ENCODE data around the gene PRKAG2. TPM values are rescaled to one million over a fixed set of nuclear protein-coding genes. Genes with fewer than 3 reads are reported as not detected.

Gene PRKAG2
- polyA plus RNA-seq, 1 of the 3 experiments (the other 2 are of a cell fraction), result 51.6 TPM

- TF ChIP-seq RCOR1 (IDR thresholded peaks at IDR 0.05; ENCODE audit: low read length), result no peak
- no peak for TF ChIP-seq ZBTB33 (IDR thresholded peaks at IDR 0.05; ENCODE audit: borderline replicate concordance, low read depth)
- TF ChIP-seq ELF1 (IDR thresholded peaks at IDR 0.05), result no peak
- TF ChIP-seq CHD2 (IDR thresholded peaks at IDR 0.05; ENCODE audit: low read length, partially characterized antibody), result no peak
- TF ChIP-seq REST (IDR thresholded peaks at IDR 0.05; ENCODE audit: low read depth, low read length), result no peak
- no peak for TF ChIP-seq NRF1 (IDR thresholded peaks at IDR 0.05; ENCODE audit: low read depth, low read length)
Observed at GRCh38 chr7:151707105-151707469, 169.8 kb downstream of the PRKAG2 start (continued).

- no peak overlapping the region for H3K4me3 ChIP-seq (ENCODE audit: low read depth in 2 of 2, low read length in 1 of 2)
- H3K27me3 ChIP-seq (ENCODE audit: insufficient read depth), result no peaks in the 10 kb centered on the region
- peaks cover 0 to 26% of the 10 kb centered on the region in 2 experiments; a peak in 2 of 4 replicates for H3K4me1 ChIP-seq (ENCODE audit: control insufficient read depth in 1 of 2, insufficient read depth in 2 of 2, low read depth in 1 of 2, low read length in 1 of 2)
- H3K9ac ChIP-seq, result no peak overlapping the region
- CTCF ChIA-PET, result interaction anchor here (0.6 to 4.2 kb wide), 19 partner anchors 11 to 392 kb away, joined by 3 to 45 read pairs (median 4); no protein-coding TSS in a partner anchor
- no peak overlapping the region for H3K27ac ChIP-seq (ENCODE audit: low read depth in 2 of 2, low read length in 1 of 2)
- H3K4me2 ChIP-seq, result no peak overlapping the region
- no peaks in the 10 kb centered on the region for H3F3A ChIP-seq (replicated peaks; ENCODE audit: insufficient read depth)
- POLR2A ChIA-PET, result no interaction called here
- no peak overlapping the region for H2AFZ ChIP-seq (ENCODE audit: low read depth)
- H3K9me3 ChIP-seq, result no peaks in the 10 kb centered on the region
- no peaks in the 10 kb centered on the region for H3K36me3 ChIP-seq (replicated peaks in 1 of 2; ENCODE audit: control insufficient read depth in 1 of 2, insufficient read depth in 2 of 2, low read length in 1 of 2)
- TF ChIP-seq TCF12 (IDR thresholded peaks at IDR 0.05) (no peak), YY1 (IDR thresholded peaks at IDR 0.05; ENCODE audit: low read depth) (no peak), USF2 (IDR thresholded peaks at IDR 0.05; ENCODE audit: borderline replicate concordance, low read depth, low read length) (no peak), POLR2AphosphoS5 (IDR thresholded peaks at IDR 0.05; ENCODE audit: low read depth, low read length) (no peak), NRF1 (IDR thresholded peaks at IDR 0.05; ENCODE audit: low read depth, low read length) (no peak), EP300 (IDR thresholded peaks at IDR 0.05; ENCODE audit: borderline replicate concordance in 1 of 2, low read depth in 1 of 2, low read length in 1 of 2) (no peak), USF1 (IDR thresholded peaks at IDR 0.05; ENCODE audit: borderline replicate concordance, low read depth) (no peak), MXI1 (IDR thresholded peaks at IDR 0.05; ENCODE audit: low read depth, low read length) (no peak), RAD21 (IDR thresholded peaks at IDR 0.05; ENCODE audit: low read length) (no peak), TAF1 (IDR thresholded peaks at IDR 0.05; ENCODE audit: borderline replicate concordance, low read depth, low read length) (no peak), JUND (IDR thresholded peaks at IDR 0.05) (no peak), PBX3 (IDR thresholded peaks at IDR 0.05) (no peak), FOXJ3 (CRISPR knock-in tag; IDR thresholded peaks at IDR 0.05) (no peak), SMC3 (IDR thresholded peaks at IDR 0.05; ENCODE audit: low read depth, low read length) (no peak), GATA2 (CRISPR knock-in tag; IDR thresholded peaks at IDR 0.05) (no peak)
- 86% methylated on average over 10 of the region's 15 CpGs for WGBS (ENCODE audit: low lambda C conversion rate)
- H3K79me2 ChIP-seq (ENCODE audit: insufficient read depth), result no peaks in the 10 kb centered on the region
- no peak for DNase-seq
- no peaks in the 10 kb centered on the region for H4K20me1 ChIP-seq (ENCODE audit: insufficient read depth)
- no peaks in the 10 kb centered on the region for H3K9me2 ChIP-seq
Observed at GRCh38 chr7:151706277-151707104, 170.4 kb downstream of the PRKAG2 start.
